HepG2 (cell line): ENCODE results near the gene CDKN1A. TPM values are rescaled to one million over a fixed set of nuclear protein-coding genes. Genes with fewer than 3 reads are reported as not detected.

Experiments used
- ATAC-seq: fragments of 200-7000 bp; cut with Tn5 transposase; 3 replicates; pipeline ENCODE4 v1.9.1; 2020; ENCODE audit warnings: mild to moderate bottlenecking, moderate library complexity
- BruUV-seq: library from RNA; stranded (reverse); fragments of 400-500 nt; replicated peaks from 2 replicates; lab custom pipeline; 2021; lab: Mats Ljungman, UMichigan
- CTCF ChIA-PET: fragments of 300-600 bp; formaldehyde crosslinking; extraction: SDS; loops from one replicate; lab custom pipeline; 2021; ENCODE audit warnings: low total read pairs, inconsistent platforms, low intra/inter-chr PET ratio; lab: Yijun Ruan, JAX
- POLR2A ChIA-PET: fragments of 350-600 bp; sonication (Branson Sonifier 250); formaldehyde crosslinking; loops from one replicate; lab custom pipeline; 2020; ENCODE audit warnings: antibody characterized with exemption, inconsistent platforms; lab: Yijun Ruan, JAX
- DNase-seq: peaks from one replicate; pipeline ENCODE4 v3.0.0-alpha.2; 2015; ENCODE audit warnings: low spot score
- FAIRE-seq: peaks from 3 replicates; lab custom pipeline; 2011; peaks lifted over from hg19 to GRCh38; lab: Jason Lieb, UNC
- H2AFZ ChIP-seq: one replicate; pipeline ENCODE4 v1.6.1; 2011; ENCODE audit warnings: low read length, inconsistent platforms
- H3K27ac ChIP-seq: fragments of 300-600 bp; 3 replicates; pipeline ENCODE4 v1.8.0; 2011; ENCODE audit warnings: mixed run types, mild to moderate bottlenecking, mixed read lengths, low read length, inconsistent platforms; ENCODE audit not compliant: insufficient read depth; ENCODE audit errors: extremely low read length
- H3K27me3 ChIP-seq, 2 experiments: fragments of 200-600 bp in 1 of 2; 2 replicates in 1 of 2; 3 replicates in 1 of 2; pipeline versions ENCODE4 v1.6.0 to v1.8.0; 2011; ENCODE audit warnings: low read length in 2 of 2, mild to moderate bottlenecking in 2 of 2, moderate library complexity in 2 of 2, inconsistent platforms in 1 of 2; ENCODE audit not compliant: insufficient read depth in 2 of 2, control insufficient read depth in 1 of 2
- H3K36me3 ChIP-seq, 2 experiments: fragments of 200-600 bp in 1 of 2; replicated peaks in 1 of 2; 2 replicates in 1 of 2; 3 replicates in 1 of 2; pipeline versions ENCODE4 v1.5.1 to v1.8.0; 2011; ENCODE audit warnings: low read length in 2 of 2, inconsistent platforms in 1 of 2; ENCODE audit not compliant: insufficient read depth in 2 of 2, control insufficient read depth in 1 of 2
- H3K4me1 ChIP-seq: 2 replicates; pipeline ENCODE4 v1.5.1; 2012; ENCODE audit warnings: low read length, inconsistent platforms; ENCODE audit not compliant: insufficient read depth
- H3K4me2 ChIP-seq: 2 replicates; pipeline ENCODE4 v1.6.0; 2011; ENCODE audit warnings: low read depth, low read length, inconsistent platforms
- H3K4me3 ChIP-seq, 3 experiments: fragments of 200-600 bp in 1 of 3; sonication (generic), shearing (Covaris generic) in 1 of 3; replicated peaks in 1 of 3; 2 replicates each; pipeline ENCODE4 v1.5.1; 2011 to 2016; ENCODE audit warnings: low read length in 3 of 3, inconsistent platforms in 2 of 3, low read depth in 2 of 3, mild to moderate bottlenecking in 2 of 3, control low read depth in 1 of 3, mixed read lengths in 1 of 3; ENCODE audit not compliant: insufficient read depth in 1 of 3
- H3K79me2 ChIP-seq: one replicate; pipeline ENCODE4 v1.6.1; 2011; ENCODE audit warnings: low read length, inconsistent platforms; ENCODE audit not compliant: insufficient read depth
- H3K9ac ChIP-seq: 2 replicates; pipeline ENCODE4 v1.6.0; 2011; ENCODE audit warnings: mild to moderate bottlenecking, low read depth, low read length, inconsistent platforms; ENCODE audit not compliant: insufficient read depth
- H3K9me3 ChIP-seq: 2 replicates; pipeline ENCODE4 v1.5.1; 2012; ENCODE audit warnings: mild to moderate bottlenecking, low read length
- H4K20me1 ChIP-seq: 2 replicates; pipeline ENCODE4 v1.6.0; 2011; ENCODE audit warnings: inconsistent platforms, mild to moderate bottlenecking, low read length, moderate library complexity; ENCODE audit not compliant: insufficient read depth
- BCL3 ChIP-seq: sonication (generic); formaldehyde crosslinking; IDR thresholded peaks from 2 replicates; pipeline ENCODE4 v1.5.1; 2020; ENCODE audit warnings: mild to moderate bottlenecking, missing genetic modification reagents, moderate library complexity
- MEIS2 ChIP-seq: sonication (generic); formaldehyde crosslinking; IDR thresholded peaks from 2 replicates; pipeline ENCODE4 v1.9.0; 2021; ENCODE audit warnings: mild to moderate bottlenecking, missing genetic modification reagents
- NCOA1 ChIP-seq: sonication (generic); formaldehyde crosslinking; IDR thresholded peaks from 2 replicates; pipeline ENCODE4 v1.9.0; 2021; ENCODE audit warnings: missing genetic modification reagents
- SPEN ChIP-seq: sonication (generic); formaldehyde crosslinking; IDR thresholded peaks from 2 replicates; pipeline ENCODE4 v1.5.1; 2020; ENCODE audit warnings: low read depth, mild to moderate bottlenecking, missing genetic modification reagents
- TBP ChIP-seq: sonication (generic); formaldehyde crosslinking; IDR thresholded peaks from 2 replicates; pipeline ENCODE4 v1.5.0; 2020; ENCODE audit warnings: missing genetic modification reagents
- ZBTB1 ChIP-seq: sonication (generic); formaldehyde crosslinking; IDR thresholded peaks from 2 replicates; pipeline ENCODE4 v1.4.0; 2020; ENCODE audit warnings: missing genetic modification reagents, borderline replicate concordance
- ZBTB7B ChIP-seq: sonication (generic); formaldehyde crosslinking; IDR thresholded peaks from 2 replicates; pipeline ENCODE4 v1.4.0; 2020; ENCODE audit warnings: missing genetic modification reagents
- ZNF274 ChIP-seq: sonication (generic); formaldehyde crosslinking; IDR thresholded peaks from 2 replicates; pipeline ENCODE4 v1.5.1; 2020; ENCODE audit warnings: mild to moderate bottlenecking, missing genetic modification reagents
- ZNF326 ChIP-seq: sonication (generic); formaldehyde crosslinking; IDR thresholded peaks from 2 replicates; pipeline ENCODE4 v1.4.0; 2020; ENCODE audit warnings: missing genetic modification reagents, borderline replicate concordance
- ZNF672 ChIP-seq: sonication (generic); formaldehyde crosslinking; IDR thresholded peaks from 2 replicates; pipeline ENCODE4 v1.8.1; 2022; ENCODE audit warnings: missing genetic modification reagents
- ZNF75D ChIP-seq: sonication (generic); formaldehyde crosslinking; IDR thresholded peaks from 2 replicates; pipeline ENCODE4 v1.8.1; 2023; ENCODE audit warnings: missing genetic modification reagents, mild to moderate bottlenecking, borderline replicate concordance
- ZNF850 ChIP-seq: sonication (generic); formaldehyde crosslinking; conservative IDR thresholded peaks from 2 replicates; pipeline ENCODE4 v1.9.0; 2021; ENCODE audit warnings: mild to moderate bottlenecking, missing genetic modification reagents
- WGBS: methylation state at CpG from one replicate; pipeline ENCODE4 v1.1.6; 2017; ENCODE audit warnings: low lambda C conversion rate; 5-methylcytosine and 5-hydroxymethylcytosine counted together
- in situ Hi-C: cut with HindIII; loops from 2 replicates; pipeline ENCODE4 v1.10.0; 2017; ENCODE audit warnings: low pct_unique_long_range_greater_than_20kb; ENCODE audit not compliant: extremely low pct_ligation_motif_present
- intact Hi-C: fragments of 100-400 bp; cut with micrococcal nuclease; formaldehyde crosslinking; loops from one replicate; pipeline ENCODE4 v1.10.0; 2022; ENCODE audit not compliant: unreplicated experiment
- polyA plus RNA-seq, 8 experiments: library from polyadenylated mRNA; depleted of rRNA in 3 of 8; stranded (reverse) in 7 of 8; unstranded in 1 of 8; fragments of >200 nt; fragmentation: Illumina TruSeq in 4 of 8; extraction: Trizol in 4 of 8; gene quantifications; 2 replicates each; pipeline versions ENCODE4 v1.2.1 to v1.2.3, GENCODE V29; 2011 to 2016; ENCODE audit warnings: low read depth in 4 of 8, missing spikeins in 1 of 8, mixed read lengths in 1 of 8; ENCODE audit not compliant: insufficient read depth in 1 of 8
- total RNA-seq, 5 experiments: library from RNA; depleted of rRNA; stranded (reverse); fragments of >200 nt; fragmentation: Illumina TruSeq; extraction: Trizol; gene quantifications; 2 replicates each; pipeline ENCODE4 v1.2.3, GENCODE V29; 2016; ENCODE audit warnings: low read depth in 1 of 5
- TF ChIP-seq, protein P1 (sequence below): sonication (generic); formaldehyde crosslinking; IDR thresholded peaks from 2 replicates; pipeline ENCODE4 v1.8.1; 2023; ENCODE audit warnings: missing genetic modification reagents, inconsistent platforms, borderline replicate concordance
- TF ChIP-seq, protein P2 (sequence below): sonication (generic); formaldehyde crosslinking; IDR thresholded peaks from 2 replicates; pipeline ENCODE4 v1.5.0; 2020; ENCODE audit warnings: mild to moderate bottlenecking, missing genetic modification reagents, borderline replicate concordance

The CDKN1A gene
- total and polyA plus RNA-seq, 2 of the 13 experiments (the other 11 are each of a cell fraction or from before 2014, with no cell fraction given) = 60.7 to 92.1 TPM

- TF ChIP-seq ZNF326 (CRISPR knock-in tag) (no peak), ZNF672 (no peak), SPEN (CRISPR knock-in tag) (no peak), TBP (CRISPR knock-in tag) (no peak), ZNF75D (no peak), ZNF274 (CRISPR knock-in tag) (no peak), ZBTB7B (CRISPR knock-in tag) (no peak), BCL3 (no peak)
- TF ChIP-seq, protein P1, sequence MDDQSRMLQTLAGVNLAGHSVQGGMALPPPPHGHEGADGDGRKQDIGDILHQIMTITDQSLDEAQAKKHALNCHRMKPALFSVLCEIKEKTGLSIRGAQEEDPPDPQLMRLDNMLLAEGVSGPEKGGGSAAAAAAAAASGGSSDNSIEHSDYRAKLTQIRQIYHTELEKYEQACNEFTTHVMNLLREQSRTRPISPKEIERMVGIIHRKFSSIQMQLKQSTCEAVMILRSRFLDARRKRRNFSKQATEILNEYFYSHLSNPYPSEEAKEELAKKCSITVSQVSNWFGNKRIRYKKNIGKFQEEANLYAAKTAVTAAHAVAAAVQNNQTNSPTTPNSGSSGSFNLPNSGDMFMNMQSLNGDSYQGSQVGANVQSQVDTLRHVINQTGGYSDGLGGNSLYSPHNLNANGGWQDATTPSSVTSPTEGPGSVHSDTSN (CRISPR knock-in tag) = no peak
Measured at GRCh38 chr6:36665180-36665579, 13.3 kb upstream of the CDKN1A start (continued).

- no peak overlapping the region for H2AFZ ChIP-seq
- H3K9me3 ChIP-seq = no peaks in the 10 kb centered on the region
- no TSS peak for BruUV-seq
- H3K27me3 ChIP-seq = peaks cover 0 to 16% of the 10 kb centered on the region in 2 experiments; a peak in 2 of 5 replicates
- CTCF ChIA-PET = no interaction called here
- H3K4me2 ChIP-seq = no peak overlapping the region
- no peaks in the 10 kb centered on the region for H3K36me3 ChIP-seq
- 100% methylated on average over 2 of the region's 2 CpGs for WGBS
- no peak overlapping the region for H3K4me3 ChIP-seq
- FAIRE-seq = no peak
- no peaks in the 10 kb centered on the region for H4K20me1 ChIP-seq
- in situ Hi-C loops = no loop called here
- no peak for ATAC-seq
- POLR2A ChIA-PET = interaction anchor here (0.9 to 8.1 kb wide), 10 partner anchors 12 to 225 kb away, joined by 3 to 383 read pairs (median 6); partner anchors contain the start of gene CDKN1A
- intact Hi-C loops = no loop called here
- H3K79me2 ChIP-seq = no peaks in the 10 kb centered on the region
- peaks cover 87% of the 10 kb centered on the region for H3K4me1 ChIP-seq
- peak overlapping the region; percentile 77 for H3K27ac ChIP-seq
- H3K9ac ChIP-seq = peak overlapping the region; percentile 61; the same call in 1 of the 2 replicates
- no peak for DNase-seq
- 0 out of 2 replicates have a peak, but pooled peaks have one; percentile 20 for TF ChIP-seq MEIS2 (CRISPR knock-in tag)
- TF ChIP-seq, protein P2, sequence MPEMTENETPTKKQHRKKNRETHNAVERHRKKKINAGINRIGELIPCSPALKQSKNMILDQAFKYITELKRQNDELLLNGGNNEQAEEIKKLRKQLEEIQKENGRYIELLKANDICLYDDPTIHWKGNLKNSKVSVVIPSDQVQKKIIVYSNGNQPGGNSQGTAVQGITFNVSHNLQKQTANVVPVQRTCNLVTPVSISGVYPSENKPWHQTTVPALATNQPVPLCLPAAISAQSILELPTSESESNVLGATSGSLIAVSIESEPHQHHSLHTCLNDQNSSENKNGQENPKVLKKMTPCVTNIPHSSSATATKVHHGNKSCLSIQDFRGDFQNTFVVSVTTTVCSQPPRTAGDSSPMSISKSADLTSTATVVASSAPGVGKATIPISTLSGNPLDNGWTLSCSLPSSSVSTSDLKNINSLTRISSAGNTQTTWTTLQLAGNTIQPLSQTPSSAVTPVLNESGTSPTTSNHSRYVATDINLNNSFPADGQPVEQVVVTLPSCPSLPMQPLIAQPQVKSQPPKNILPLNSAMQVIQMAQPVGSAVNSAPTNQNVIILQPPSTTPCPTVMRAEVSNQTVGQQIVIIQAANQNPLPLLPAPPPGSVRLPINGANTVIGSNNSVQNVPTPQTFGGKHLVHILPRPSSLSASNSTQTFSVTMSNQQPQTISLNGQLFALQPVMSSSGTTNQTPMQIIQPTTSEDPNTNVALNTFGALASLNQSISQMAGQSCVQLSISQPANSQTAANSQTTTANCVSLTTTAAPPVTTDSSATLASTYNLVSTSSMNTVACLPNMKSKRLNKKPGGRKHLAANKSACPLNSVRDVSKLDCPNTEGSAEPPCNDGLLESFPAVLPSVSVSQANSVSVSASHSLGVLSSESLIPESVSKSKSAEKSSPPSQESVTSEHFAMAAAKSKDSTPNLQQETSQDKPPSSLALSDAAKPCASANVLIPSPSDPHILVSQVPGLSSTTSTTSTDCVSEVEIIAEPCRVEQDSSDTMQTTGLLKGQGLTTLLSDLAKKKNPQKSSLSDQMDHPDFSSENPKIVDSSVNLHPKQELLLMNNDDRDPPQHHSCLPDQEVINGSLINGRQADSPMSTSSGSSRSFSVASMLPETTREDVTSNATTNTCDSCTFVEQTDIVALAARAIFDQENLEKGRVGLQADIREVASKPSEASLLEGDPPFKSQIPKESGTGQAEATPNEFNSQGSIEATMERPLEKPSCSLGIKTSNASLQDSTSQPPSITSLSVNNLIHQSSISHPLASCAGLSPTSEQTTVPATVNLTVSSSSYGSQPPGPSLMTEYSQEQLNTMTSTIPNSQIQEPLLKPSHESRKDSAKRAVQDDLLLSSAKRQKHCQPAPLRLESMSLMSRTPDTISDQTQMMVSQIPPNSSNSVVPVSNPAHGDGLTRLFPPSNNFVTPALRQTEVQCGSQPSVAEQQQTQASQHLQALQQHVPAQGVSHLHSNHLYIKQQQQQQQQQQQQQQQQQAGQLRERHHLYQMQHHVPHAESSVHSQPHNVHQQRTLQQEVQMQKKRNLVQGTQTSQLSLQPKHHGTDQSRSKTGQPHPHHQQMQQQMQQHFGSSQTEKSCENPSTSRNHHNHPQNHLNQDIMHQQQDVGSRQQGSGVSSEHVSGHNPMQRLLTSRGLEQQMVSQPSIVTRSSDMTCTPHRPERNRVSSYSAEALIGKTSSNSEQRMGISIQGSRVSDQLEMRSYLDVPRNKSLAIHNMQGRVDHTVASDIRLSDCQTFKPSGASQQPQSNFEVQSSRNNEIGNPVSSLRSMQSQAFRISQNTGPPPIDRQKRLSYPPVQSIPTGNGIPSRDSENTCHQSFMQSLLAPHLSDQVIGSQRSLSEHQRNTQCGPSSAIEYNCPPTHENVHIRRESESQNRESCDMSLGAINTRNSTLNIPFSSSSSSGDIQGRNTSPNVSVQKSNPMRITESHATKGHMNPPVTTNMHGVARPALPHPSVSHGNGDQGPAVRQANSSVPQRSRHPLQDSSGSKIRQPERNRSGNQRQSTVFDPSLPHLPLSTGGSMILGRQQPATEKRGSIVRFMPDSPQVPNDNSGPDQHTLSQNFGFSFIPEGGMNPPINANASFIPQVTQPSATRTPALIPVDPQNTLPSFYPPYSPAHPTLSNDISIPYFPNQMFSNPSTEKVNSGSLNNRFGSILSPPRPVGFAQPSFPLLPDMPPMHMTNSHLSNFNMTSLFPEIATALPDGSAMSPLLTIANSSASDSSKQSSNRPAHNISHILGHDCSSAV = 0 out of 2 replicates have a peak, but pooled peaks have one; percentile 19
- 0 out of 2 replicates have a peak, but pooled peaks have one; percentile 16 for TF ChIP-seq ZNF850 (CRISPR knock-in tag)
- no peak for TF ChIP-seq NCOA1 (CRISPR knock-in tag)
- no peak for TF ChIP-seq ZBTB1 (CRISPR knock-in tag)
Measured at GRCh38 chr6:36666287-36666686, 12.2 kb upstream of the CDKN1A start.
